Breast epithelium (tissue), 4 donors: ENCODE data around the gene INAFM2. TPM values are rescaled to one million over a fixed set of nuclear protein-coding genes. Genes with fewer than 3 reads are reported as not detected.
A peak's percentile ranks its signal among the peaks of the same experiment; 100 is the strongest.

Source experiments
- DNase-seq, 2 donors: peaks; one replicate each; pipeline ENCODE4 v3.0.0-alpha.2; 2019; ENCODE audit warnings: low spot score in 2 of 2
- H3K27ac ChIP-seq, 2 donors: fragments of 200-600 bp; sonication (generic) in 1 of 2; one replicate each; pipeline ENCODE4 v1.5.1; 2016 to 2019; ENCODE audit warnings: mild to moderate bottlenecking in 1 of 2
- H3K27me3 ChIP-seq, 2 donors: fragments of 200-600 bp; sonication (generic) in 1 of 2; one replicate each; pipeline versions ENCODE4 v1.5.1 to v1.6.0; 2017 to 2019; ENCODE audit warnings: control low read depth in 1 of 2, mild to moderate bottlenecking in 1 of 2
- H3K36me3 ChIP-seq: fragments of 200-600 bp; one replicate; pipeline ENCODE4 v1.5.1; 2019
- H3K4me1 ChIP-seq, 2 donors: fragments of 200-600 bp; sonication (generic); one replicate each; pipeline ENCODE4 v1.5.1; 2016 to 2019; ENCODE audit warnings: control low read depth in 1 of 2
- H3K4me3 ChIP-seq, 3 donors: fragments of 200-600 bp; sonication (generic); 1 replicate in 2 of 3; 2 replicates in 1 of 3; pipeline ENCODE4 v1.5.1; 2016 to 2019; ENCODE audit warnings: mild to moderate bottlenecking in 3 of 3, moderate library complexity in 2 of 3
- H3K9me3 ChIP-seq, 2 donors: fragments of 200-600 bp; sonication (generic) in 1 of 2; one replicate each; pipeline ENCODE4 v1.5.1; 2016 to 2019; ENCODE audit warnings: control low read depth in 1 of 2
- CTCF ChIP-seq, 3 donors: fragments of 450-650 bp; IDR thresholded peaks; one replicate each; pipeline ENCODE4 v1.5.1; 2016 to 2017; ENCODE audit warnings: antibody characterized with exemption in 3 of 3, mild to moderate bottlenecking in 3 of 3, moderate library complexity in 3 of 3
- POLR2A ChIP-seq: fragments of 450-650 bp; IDR thresholded peaks from one replicate; pipeline ENCODE4 v1.6.1; 2016; ENCODE audit warnings: antibody characterized with exemption, mild to moderate bottlenecking, moderate library complexity
- POLR2AphosphoS5 ChIP-seq, 3 donors: sonication (generic); formaldehyde crosslinking; IDR thresholded peaks; one replicate each; pipeline ENCODE4 v1.6.1; 2017; ENCODE audit warnings: antibody characterized with exemption in 3 of 3
- intact Hi-C: fragments of 100-400 bp; cut with DNase I; formaldehyde crosslinking; loops from one replicate; pipeline ENCODE4 v1.15.1; 2023; ENCODE audit warnings: low total_unique reads
- total RNA-seq, 3 donors: library from RNA; depleted of rRNA; stranded (reverse); fragments of >200 nt; gene quantifications; one replicate each; pipeline ENCODE4 v1.1.0, GENCODE V29; 2016

The INAFM2 gene
- total RNA-seq, 3 donors from 2014 or later: 5.1 to 17.3 (median 12.5) TPM

- H3K4me1 ChIP-seq: peaks cover 0 to 9% of the 10 kb centered on the region in 2 donors
- intact Hi-C loops: no loop called here
- DNase-seq: no peak
- no peaks in the 10 kb centered on the region for H3K36me3 ChIP-seq
- no peak overlapping the region for H3K4me3 ChIP-seq
- peaks cover 9 to 12% of the 10 kb centered on the region in 2 donors for H3K27me3 ChIP-seq
- TF ChIP-seq POLR2AphosphoS5 (IDR thresholded peaks at IDR 0.05) (no peak), CTCF (IDR thresholded peaks at IDR 0.05) (no peak), POLR2A (no peak)
- H3K27ac ChIP-seq: no peak overlapping the region
- H3K9me3 ChIP-seq: no peaks in the 10 kb centered on the region
Observed at GRCh38 chr15:40287505-40287904, 36.0 kb upstream of the INAFM2 start.

- TF ChIP-seq CTCF (IDR thresholded peaks at IDR 0.05): no peak
- no peak for TF ChIP-seq POLR2AphosphoS5 (IDR thresholded peaks at IDR 0.05)
- no peak for TF ChIP-seq POLR2A
- intact Hi-C loops: no loop called here
- Histone ChIP-seq H3K36me3 (no peaks in the 10 kb centered on the region), H3K4me3 (no peak overlapping the region), H3K9me3 (no peaks in the 10 kb centered on the region), H3K27ac (no peak overlapping the region), H3K4me1 (peaks cover 0 to 5% of the 10 kb centered on the region in 2 donors), H3K27me3 (peaks cover 6 to 8% of the 10 kb centered on the region in 2 donors)
- DNase-seq: no peak
Observed at GRCh38 chr15:40287968-40288367, 35.5 kb upstream of the INAFM2 start.

- DNase-seq: no peak
- intact Hi-C loops: no loop called here
- Histone ChIP-seq H3K9me3 (no peaks in the 10 kb centered on the region), H3K36me3 (no peaks in the 10 kb centered on the region), H3K4me1 (peaks cover 0 to 3% of the 10 kb centered on the region in 2 donors), H3K4me3 (no peak overlapping the region), H3K27ac (no peak overlapping the region), H3K27me3 (no peaks in the 10 kb centered on the region)
- no peak for TF ChIP-seq CTCF (IDR thresholded peaks at IDR 0.05)
Observed at GRCh38 chr15:40289140-40289775, 34.2 kb upstream of the INAFM2 start.

GRCh38 chr15:40290545-40290917 is 33.0 kb upstream of the INAFM2 start:
- TF ChIP-seq POLR2A (no peak), POLR2AphosphoS5 (IDR thresholded peaks at IDR 0.05) (no peak), CTCF (IDR thresholded peaks at IDR 0.05) (no peak)
- Histone ChIP-seq H3K9me3 (no peaks in the 10 kb centered on the region), H3K27ac (no peak overlapping the region), H3K27me3 (no peaks in the 10 kb centered on the region), H3K36me3 (no peaks in the 10 kb centered on the region), H3K4me3 (peak overlapping the region in 2 of 3 donors; percentile 48 to 71), H3K4me1 (peaks cover 0 to 3% of the 10 kb centered on the region in 2 donors)
- no peak for DNase-seq
- intact Hi-C loops: no loop called here

- H3K4me1 ChIP-seq: peaks cover 0 to 3% of the 10 kb centered on the region in 2 donors
- no peaks in the 10 kb centered on the region for H3K9me3 ChIP-seq
- DNase-seq: no peak
- peak overlapping the region; percentile 19 to 71 (median 48) for H3K4me3 ChIP-seq
- TF ChIP-seq POLR2AphosphoS5 (IDR thresholded peaks at IDR 0.05): no peak
- no peak for TF ChIP-seq POLR2A
- no peak for TF ChIP-seq CTCF (IDR thresholded peaks at IDR 0.05)
- H3K36me3 ChIP-seq: no peaks in the 10 kb centered on the region
- no peak overlapping the region for H3K27ac ChIP-seq
- intact Hi-C loops: no loop called here
- H3K27me3 ChIP-seq: no peaks in the 10 kb centered on the region
Observed at GRCh38 chr15:40290918-40291574, 32.4 kb upstream of the INAFM2 start.
